OCI-LY3 (cell line): Measurements from ENCODE around the gene FAR1.

Experiments used
- H2AFZ ChIP-seq: fragments of 200-600, 300-600 bp; shearing (Covaris generic); 2 replicates; pipeline ENCODE4 v1.6.0; 2014; ENCODE audit warnings: antibody characterized with exemption, low read depth, low read length
- H3K27ac ChIP-seq: fragments of 200-600, 300-600 bp; sonication (generic); 2 replicates; pipeline ENCODE4 v1.5.1; 2014; ENCODE audit warnings: mild to moderate bottlenecking, low read length, moderate library complexity, mixed read lengths
- H3K27me3 ChIP-seq: fragments of 200-600, 300-600 bp; sonication (generic); 2 replicates; pipeline ENCODE4 v1.6.1; 2014; ENCODE audit warnings: low read depth, low read length, mixed read lengths
- H3K36me3 ChIP-seq: fragments of 200-600, 300-600 bp; sonication (generic); replicated peaks from 2 replicates; pipeline ENCODE3; 2014; ENCODE audit warnings: low read depth, low read length, mixed read lengths
- H3K4me1 ChIP-seq: fragments of 300-600, 200-600 bp; sonication (generic); 2 replicates; pipeline ENCODE4 v1.6.1; 2014; ENCODE audit warnings: low read length, mixed read lengths
- H3K4me2 ChIP-seq: fragments of 200-600, 300-600 bp; sonication (generic); 2 replicates; pipeline ENCODE4 v1.6.1; 2014; ENCODE audit warnings: low read length, mixed read lengths
- H3K4me3 ChIP-seq: fragments of 300-600, 200-600 bp; sonication (generic); 2 replicates; pipeline ENCODE4 v1.5.1; 2014; ENCODE audit warnings: antibody characterized with exemption, mild to moderate bottlenecking, low read length, moderate library complexity
- H3K79me2 ChIP-seq: fragments of 300-600, 200-600 bp; shearing (Covaris generic); 2 replicates; pipeline ENCODE4 v1.6.1; 2014; ENCODE audit warnings: mild to moderate bottlenecking, low read length, mixed read lengths
- H3K9ac ChIP-seq: fragments of 300-600, 200-600 bp; shearing (Covaris generic); 2 replicates; pipeline ENCODE4 v1.6.0; 2014; ENCODE audit warnings: mild to moderate bottlenecking, low read length, moderate library complexity
- H3K9me3 ChIP-seq: fragments of 200-600, 300-600 bp; shearing (Covaris generic); 2 replicates; pipeline ENCODE4 v1.6.1; 2014; ENCODE audit warnings: low read length, mixed read lengths; ENCODE audit not compliant: insufficient read depth
- H4K20me1 ChIP-seq: fragments of 200-600, 300-600 bp; sonication (generic); 2 replicates; pipeline ENCODE4 v1.6.1; 2016; ENCODE audit warnings: low read length, mixed read lengths; ENCODE audit not compliant: insufficient read depth
- CTCF ChIP-seq: fragments of 200-600, 300-600 bp; sonication (generic); IDR thresholded peaks from 2 replicates; pipeline ENCODE4 v1.5.1; 2014; ENCODE audit warnings: antibody characterized with exemption, low read length, low read depth
- EZH2phosphoT487 ChIP-seq: fragments of 200-600 bp; shearing (Covaris generic); IDR thresholded peaks from 2 replicates; pipeline ENCODE4 v1.6.1; 2018; ENCODE audit warnings: antibody characterized with exemption, mixed run types, low read depth

FAR1 gene

GRCh38 chr11:13705710-13706109, 37.2 kb downstream of the FAR1 start:
- Histone ChIP-seq H3K4me3 (no peak overlapping the region), H4K20me1 (no peaks in the 10 kb centered on the region)
- TF ChIP-seq CTCF (no peak), EZH2phosphoT487 (no peak)

GRCh38 chr11:13713982-13714381, 45.5 kb downstream of the FAR1 start:
- H3K9me3 ChIP-seq: no peaks in the 10 kb centered on the region
- peak overlapping the region; percentile 42 for H3K4me2 ChIP-seq
- TF ChIP-seq CTCF: no peak
- TF ChIP-seq EZH2phosphoT487: no peak
- 0 out of 2 replicates have a peak overlapping the region, but pooled peaks have one; percentile 24 for H3K9ac ChIP-seq
- H3K27ac ChIP-seq: peak overlapping the region; percentile 29
- peak overlapping the region; percentile 9; the same call in 1 of the 2 replicates for H3K4me3 ChIP-seq
- H3K4me1 ChIP-seq: peaks cover 16% of the 10 kb centered on the region
- no peaks in the 10 kb centered on the region for H3K27me3 ChIP-seq
- H4K20me1 ChIP-seq: no peaks in the 10 kb centered on the region
- H3K79me2 ChIP-seq: no peaks in the 10 kb centered on the region
- no peak overlapping the region for H2AFZ ChIP-seq
- peaks cover 24% of the 10 kb centered on the region for H3K36me3 ChIP-seq

More at GRCh38 chr11:13705710-13706109, 37.2 kb downstream of the FAR1 start:
- H2AFZ ChIP-seq: no peak overlapping the region
- no peak overlapping the region for H3K27ac ChIP-seq
- peaks cover 22% of the 10 kb centered on the region for H3K36me3 ChIP-seq
- H3K9ac ChIP-seq: no peak overlapping the region
- H3K4me1 ChIP-seq: no peaks in the 10 kb centered on the region
- H3K27me3 ChIP-seq: no peaks in the 10 kb centered on the region
- no peaks in the 10 kb centered on the region for H3K9me3 ChIP-seq
- no peak overlapping the region for H3K4me2 ChIP-seq
- no peaks in the 10 kb centered on the region for H3K79me2 ChIP-seq

GRCh38 chr11:13717331-13717730, 48.9 kb downstream of the FAR1 start:
- Histone ChIP-seq H3K27me3 (no peaks in the 10 kb centered on the region), H4K20me1 (no peaks in the 10 kb centered on the region), H3K79me2 (no peaks in the 10 kb centered on the region), H3K9ac (no peak overlapping the region), H3K27ac (no peak overlapping the region), H3K4me3 (no peak overlapping the region), H3K9me3 (no peaks in the 10 kb centered on the region), H2AFZ (no peak overlapping the region), H3K36me3 (peaks cover 26% of the 10 kb centered on the region), H3K4me1 (peaks cover 16% of the 10 kb centered on the region), H3K4me2 (no peak overlapping the region)
- TF ChIP-seq CTCF: no peak
- no peak for TF ChIP-seq EZH2phosphoT487

GRCh38 chr11:13718394-13718793, 49.9 kb downstream of the FAR1 start:
- Histone ChIP-seq H3K4me2 (no peak overlapping the region), H3K4me3 (no peak overlapping the region), H2AFZ (no peak overlapping the region), H3K36me3 (peaks cover 28% of the 10 kb centered on the region), H3K4me1 (peaks cover 13% of the 10 kb centered on the region), H3K9me3 (no peaks in the 10 kb centered on the region), H3K27ac (no peak overlapping the region), H3K9ac (no peak overlapping the region), H3K79me2 (no peaks in the 10 kb centered on the region), H4K20me1 (no peaks in the 10 kb centered on the region), H3K27me3 (no peaks in the 10 kb centered on the region)
- TF ChIP-seq CTCF (no peak), EZH2phosphoT487 (no peak)
